Karpas-422 (cell line): ENCODE data around the gene PIK3C2B. TPM values are rescaled to one million over a fixed set of nuclear protein-coding genes. Genes with fewer than 3 reads are reported as not detected.

ENCODE experiments used
- DNase-seq: peaks from one replicate; pipeline ENCODE4 v3.0.0-alpha.2; 2015
- H2AFZ ChIP-seq: fragments of 200-600 bp; sonication (generic); 2 replicates; pipeline ENCODE4 v1.6.1; 2014; ENCODE audit warnings: antibody characterized with exemption, low read length, mixed read lengths
- H3K27ac ChIP-seq: fragments of 200-600 bp; sonication (generic); 2 replicates; pipeline ENCODE4 v1.5.1; 2014; ENCODE audit warnings: mild to moderate bottlenecking, low read length, moderate library complexity
- H3K27me3 ChIP-seq: fragments of 200-600 bp; sonication (generic); 2 replicates; pipeline ENCODE4 v1.6.1; 2014; ENCODE audit warnings: low read length, mixed read lengths
- H3K36me3 ChIP-seq: fragments of 200-600 bp; sonication (generic); 2 replicates; pipeline ENCODE4 v1.6.1; 2014; ENCODE audit warnings: low read length, mixed read lengths; ENCODE audit not compliant: insufficient read depth
- H3K4me1 ChIP-seq: fragments of 200-600 bp; sonication (generic); 2 replicates; pipeline ENCODE4 v1.6.1; 2014; ENCODE audit warnings: mild to moderate bottlenecking, low read length, mixed read lengths
- H3K4me2 ChIP-seq: fragments of 200-600 bp; sonication (generic); 2 replicates; pipeline ENCODE4 v1.6.1; 2014; ENCODE audit warnings: low read length, low read depth, mild to moderate bottlenecking; ENCODE audit not compliant: poor library complexity, severe bottlenecking
- H3K4me3 ChIP-seq: fragments of 200-600 bp; sonication (generic); 2 replicates; pipeline ENCODE4 v1.5.1; 2014; ENCODE audit warnings: mild to moderate bottlenecking, antibody characterized with exemption, low read length, mixed read lengths
- H3K79me2 ChIP-seq: fragments of 200-600 bp; sonication (generic); 2 replicates; pipeline ENCODE4 v1.6.1; 2014; ENCODE audit warnings: mild to moderate bottlenecking, low read length, mixed read lengths
- H3K9ac ChIP-seq: fragments of 200-600 bp; sonication (generic); 2 replicates; pipeline ENCODE4 v1.6.0; 2014; ENCODE audit warnings: low read length
- H3K9me2 ChIP-seq: fragments of 200-600 bp; sonication (generic), shearing (Covaris generic); replicated peaks from 2 replicates; pipeline ENCODE4 v1.6.0; 2014; ENCODE audit warnings: mild to moderate bottlenecking, low read length, moderate library complexity; ENCODE audit not compliant: insufficient read depth
- H3K9me3 ChIP-seq: fragments of 300-700, 200-600 bp; sonication (generic); 2 replicates; pipeline ENCODE4 v1.6.1; 2014; ENCODE audit warnings: low read length, mixed read lengths
- H4K20me1 ChIP-seq: fragments of 200-600 bp; sonication (generic); 2 replicates; pipeline ENCODE4 v1.6.1; 2014; ENCODE audit warnings: mild to moderate bottlenecking, antibody characterized with exemption, low read length, low read depth; ENCODE audit not compliant: insufficient read depth
- total RNA-seq: library from RNA; depleted of rRNA; stranded (reverse); fragments of >200 nt; shearing (Covaris generic); gene quantifications from 2 replicates; pipeline ENCODE4 v1.2.3, GENCODE V29; 2014; ENCODE audit warnings: low replicate concordance

Gene PIK3C2B
- total RNA-seq, 1 experiment from 2014 or later: 4.5 TPM

DNA sequence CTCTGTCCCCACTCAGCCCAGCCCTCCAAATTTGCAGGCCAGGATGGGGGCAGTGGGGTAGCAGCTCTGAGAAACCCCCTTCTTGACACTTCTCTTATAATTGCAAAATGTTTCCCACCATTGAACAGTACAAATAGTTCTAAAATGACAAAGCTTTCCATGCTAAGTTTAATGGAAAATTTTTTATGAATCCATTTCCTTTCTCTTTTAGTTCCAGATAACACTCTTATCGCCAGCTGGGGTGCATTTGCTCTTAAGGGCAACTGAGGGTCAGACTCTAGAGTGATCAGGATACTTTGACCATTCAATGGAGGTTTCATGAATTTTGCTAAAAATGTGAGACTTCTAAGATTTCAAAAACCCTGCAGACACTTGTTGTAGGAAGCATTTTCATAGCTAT is 29.9 kb downstream of the PIK3C2B start:
- Histone ChIP-seq H3K79me2 (no peaks in the 10 kb centered on the region), H3K27me3 (no peaks in the 10 kb centered on the region), H3K9ac (no peak overlapping the region), H3K4me3 (no peak overlapping the region), H3K27ac (no peak overlapping the region), H3K36me3 (no peaks in the 10 kb centered on the region), H4K20me1 (no peaks in the 10 kb centered on the region), H2AFZ (no peak overlapping the region), H3K4me1 (peaks cover 32% of the 10 kb centered on the region), H3K9me2 (no peaks in the 10 kb centered on the region), H3K9me3 (no peaks in the 10 kb centered on the region), H3K4me2 (no peak overlapping the region)
- DNase-seq: no peak

GRCh38 chr1:204464187-204464631 is 30.4 kb downstream of the PIK3C2B start:
- no peak overlapping the region for H2AFZ ChIP-seq
- H3K27ac ChIP-seq: no peak overlapping the region
- H3K27me3 ChIP-seq: no peaks in the 10 kb centered on the region
- no peaks in the 10 kb centered on the region for H4K20me1 ChIP-seq
- H3K79me2 ChIP-seq: no peaks in the 10 kb centered on the region
- peaks cover 32% of the 10 kb centered on the region for H3K4me1 ChIP-seq
- H3K9me3 ChIP-seq: no peaks in the 10 kb centered on the region
- H3K4me2 ChIP-seq: no peak overlapping the region
- H3K9ac ChIP-seq: no peak overlapping the region
- no peaks in the 10 kb centered on the region for H3K9me2 ChIP-seq
- H3K4me3 ChIP-seq: no peak overlapping the region
- no peak for DNase-seq
- no peaks in the 10 kb centered on the region for H3K36me3 ChIP-seq

- Histone ChIP-seq H2AFZ (no peak overlapping the region), H3K27ac (no peak overlapping the region)
Observed at GRCh38 chr1:204463125-204464060, 31.2 kb downstream of the PIK3C2B start.

DNA sequence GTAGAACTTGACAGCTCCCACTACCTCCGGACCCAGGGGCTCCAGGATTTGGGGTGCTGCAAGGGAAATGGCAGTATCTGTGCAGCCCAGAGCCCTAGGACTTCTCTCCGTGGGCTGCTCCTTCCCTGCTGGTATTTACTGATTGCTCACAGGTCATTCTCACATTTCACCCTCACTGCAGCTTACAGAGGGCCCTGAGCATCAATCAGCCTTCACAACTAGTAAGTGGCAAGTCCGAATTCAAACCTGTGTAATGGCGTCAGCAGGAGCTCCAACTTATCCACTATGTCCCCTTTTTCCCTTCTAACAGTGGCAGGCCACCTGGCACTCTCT is 32.4 kb downstream of the PIK3C2B start:
- no peak overlapping the region for H3K27ac ChIP-seq
- H3K4me2 ChIP-seq: peak overlapping the region; percentile 17
- H3K9me2 ChIP-seq: no peaks in the 10 kb centered on the region
- no peak overlapping the region for H3K4me3 ChIP-seq
- no peak overlapping the region for H2AFZ ChIP-seq
- no peak overlapping the region for H3K9ac ChIP-seq
- no peaks in the 10 kb centered on the region for H3K9me3 ChIP-seq
- H3K4me1 ChIP-seq: peaks cover 36% of the 10 kb centered on the region
- H3K36me3 ChIP-seq: no peaks in the 10 kb centered on the region
- no peaks in the 10 kb centered on the region for H3K79me2 ChIP-seq
- H3K27me3 ChIP-seq: no peaks in the 10 kb centered on the region
- DNase-seq: no peak
- H4K20me1 ChIP-seq: no peaks in the 10 kb centered on the region

More at GRCh38 chr1:204463125-204464060, 31.2 kb downstream of the PIK3C2B start:
- no peaks in the 10 kb centered on the region for H3K79me2 ChIP-seq
- no peak overlapping the region for H3K4me3 ChIP-seq
- no peaks in the 10 kb centered on the region for H3K9me2 ChIP-seq
- no peaks in the 10 kb centered on the region for H3K9me3 ChIP-seq
- no peak overlapping the region for H3K4me2 ChIP-seq
- H3K9ac ChIP-seq: no peak overlapping the region
- no peaks in the 10 kb centered on the region for H4K20me1 ChIP-seq
- H3K4me1 ChIP-seq: peaks cover 32% of the 10 kb centered on the region
- no peak for DNase-seq
- H3K36me3 ChIP-seq: no peaks in the 10 kb centered on the region
- H3K27me3 ChIP-seq: no peaks in the 10 kb centered on the region

GRCh38 chr1:204461331-204462228 is 33.0 kb downstream of the PIK3C2B start:
- no peaks in the 10 kb centered on the region for H3K36me3 ChIP-seq
- H3K4me2 ChIP-seq: peak overlapping the region; percentile 17
- H3K27ac ChIP-seq: no peak overlapping the region
- peak overlapping the region; percentile 15; the same call in 1 of the 2 replicates for H3K9ac ChIP-seq
- peaks cover 37% of the 10 kb centered on the region for H3K4me1 ChIP-seq
- H3K27me3 ChIP-seq: no peaks in the 10 kb centered on the region
- no peak for DNase-seq
- H4K20me1 ChIP-seq: no peaks in the 10 kb centered on the region
- H3K9me2 ChIP-seq: no peaks in the 10 kb centered on the region
- no peaks in the 10 kb centered on the region for H3K9me3 ChIP-seq
- no peaks in the 10 kb centered on the region for H3K79me2 ChIP-seq
- no peak overlapping the region for H3K4me3 ChIP-seq
- H2AFZ ChIP-seq: no peak overlapping the region

DNA sequence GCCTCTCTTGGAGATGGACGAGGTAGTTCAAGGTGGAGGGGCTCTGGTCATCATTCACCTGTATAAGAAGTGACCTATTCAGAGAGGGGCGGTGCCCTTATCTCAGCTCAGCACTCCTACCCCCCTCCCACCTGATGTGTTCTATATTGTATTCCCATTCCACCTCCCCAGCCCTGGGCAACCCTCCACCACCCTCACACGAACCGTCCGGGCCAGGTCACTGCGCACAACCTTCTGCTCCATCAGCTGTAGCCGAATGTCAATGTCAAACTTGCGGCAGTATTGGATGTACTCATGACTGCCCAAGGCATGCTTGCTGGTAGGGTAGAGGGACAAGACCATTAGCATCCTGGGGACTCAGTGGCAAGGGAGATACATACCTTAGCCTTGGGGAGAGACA is 34.3 kb downstream of the PIK3C2B start:
- H3K4me2 ChIP-seq: no peak overlapping the region
- H3K27ac ChIP-seq: no peak overlapping the region
- H3K27me3 ChIP-seq: no peaks in the 10 kb centered on the region
- no peak overlapping the region for H3K4me3 ChIP-seq
- H3K36me3 ChIP-seq: no peaks in the 10 kb centered on the region
- H3K79me2 ChIP-seq: no peaks in the 10 kb centered on the region
- H3K9me2 ChIP-seq: no peaks in the 10 kb centered on the region
- H4K20me1 ChIP-seq: 0 out of 2 replicates have a peak, but pooled peaks cover 2% of the 10 kb centered on the region
- no peaks in the 10 kb centered on the region for H3K9me3 ChIP-seq
- H2AFZ ChIP-seq: no peak overlapping the region
- no peak for DNase-seq
- H3K4me1 ChIP-seq: peaks cover 31% of the 10 kb centered on the region
- no peak overlapping the region for H3K9ac ChIP-seq

- peaks cover 29% of the 10 kb centered on the region for H3K4me1 ChIP-seq
- H3K9ac ChIP-seq: no peak overlapping the region
- H3K79me2 ChIP-seq: no peaks in the 10 kb centered on the region
- no peak for DNase-seq
- no peaks in the 10 kb centered on the region for H3K9me3 ChIP-seq
- H3K36me3 ChIP-seq: no peaks in the 10 kb centered on the region
- H4K20me1 ChIP-seq: 0 out of 2 replicates have a peak, but pooled peaks cover 2% of the 10 kb centered on the region
- no peaks in the 10 kb centered on the region for H3K9me2 ChIP-seq
- no peaks in the 10 kb centered on the region for H3K27me3 ChIP-seq
- no peak overlapping the region for H2AFZ ChIP-seq
- no peak overlapping the region for H3K4me3 ChIP-seq
- no peak overlapping the region for H3K4me2 ChIP-seq
- H3K27ac ChIP-seq: no peak overlapping the region
Observed at GRCh38 chr1:204459706-204460105, 34.9 kb downstream of the PIK3C2B start.

- no peaks in the 10 kb centered on the region for H3K27me3 ChIP-seq
- H3K9me2 ChIP-seq: no peaks in the 10 kb centered on the region
- no peak overlapping the region for H3K9ac ChIP-seq
- no peaks in the 10 kb centered on the region for H3K36me3 ChIP-seq
- H4K20me1 ChIP-seq: 0 out of 2 replicates have a peak, but pooled peaks cover 2% of the 10 kb centered on the region
- no peak overlapping the region for H3K4me3 ChIP-seq
- no peaks in the 10 kb centered on the region for H3K79me2 ChIP-seq
- no peak overlapping the region for H3K4me2 ChIP-seq
- no peak overlapping the region for H2AFZ ChIP-seq
- no peaks in the 10 kb centered on the region for H3K9me3 ChIP-seq
- DNase-seq: no peak
- H3K4me1 ChIP-seq: peaks cover 29% of the 10 kb centered on the region
- no peak overlapping the region for H3K27ac ChIP-seq
Observed at GRCh38 chr1:204457666-204458065, 36.9 kb downstream of the PIK3C2B start.
